ENCODE measurements around the gene PAPPA2.
"Not testable (repeated sequence)": the region's sequence is repeated elsewhere in the genome, so short reads cannot be mapped to it uniquely, and the experiment has no call there.

PAPPA2 gene

GRCh38 chr1:176619261-176619660 is 156.3 kb downstream of the PAPPA2 start:
- TF ChIP-seq, protein P1, sequence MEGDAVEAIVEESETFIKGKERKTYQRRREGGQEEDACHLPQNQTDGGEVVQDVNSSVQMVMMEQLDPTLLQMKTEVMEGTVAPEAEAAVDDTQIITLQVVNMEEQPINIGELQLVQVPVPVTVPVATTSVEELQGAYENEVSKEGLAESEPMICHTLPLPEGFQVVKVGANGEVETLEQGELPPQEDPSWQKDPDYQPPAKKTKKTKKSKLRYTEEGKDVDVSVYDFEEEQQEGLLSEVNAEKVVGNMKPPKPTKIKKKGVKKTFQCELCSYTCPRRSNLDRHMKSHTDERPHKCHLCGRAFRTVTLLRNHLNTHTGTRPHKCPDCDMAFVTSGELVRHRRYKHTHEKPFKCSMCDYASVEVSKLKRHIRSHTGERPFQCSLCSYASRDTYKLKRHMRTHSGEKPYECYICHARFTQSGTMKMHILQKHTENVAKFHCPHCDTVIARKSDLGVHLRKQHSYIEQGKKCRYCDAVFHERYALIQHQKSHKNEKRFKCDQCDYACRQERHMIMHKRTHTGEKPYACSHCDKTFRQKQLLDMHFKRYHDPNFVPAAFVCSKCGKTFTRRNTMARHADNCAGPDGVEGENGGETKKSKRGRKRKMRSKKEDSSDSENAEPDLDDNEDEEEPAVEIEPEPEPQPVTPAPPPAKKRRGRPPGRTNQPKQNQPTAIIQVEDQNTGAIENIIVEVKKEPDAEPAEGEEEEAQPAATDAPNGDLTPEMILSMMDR (IDR thresholded peaks at IDR 0.05; ENCODE audit: extremely low read depth, insufficient read depth, missing control alignments), result no peak
- in situ Hi-C loops (cut with MboI; ENCODE audit: low pct_unique_long_range_greater_than_20kb, low sequenced_read_pairs, unreplicated experiment), result no loop called here
- DNase-seq (ENCODE audit: low spot score), result no peak

GRCh38 chr1:176625365-176625764 is 162.4 kb downstream of the PAPPA2 start:
- in situ Hi-C loops (cut with MboI; ENCODE audit: low pct_unique_long_range_greater_than_20kb, low sequenced_read_pairs, unreplicated experiment), result no loop called here
- TF ChIP-seq, protein P1 (IDR thresholded peaks at IDR 0.05; ENCODE audit: extremely low read depth, insufficient read depth, missing control alignments), result no peak
- DNase-seq (ENCODE audit: low spot score), result no peak

- TF ChIP-seq, protein P1 (IDR thresholded peaks at IDR 0.05; ENCODE audit: extremely low read depth, insufficient read depth, missing control alignments), result no peak
- in situ Hi-C loops (cut with MboI; ENCODE audit: low pct_unique_long_range_greater_than_20kb, low sequenced_read_pairs, unreplicated experiment), result no loop called here
- no peak for DNase-seq (ENCODE audit: low spot score)
Observed at GRCh38 chr1:176626572-176627061, 163.6 kb downstream of the PAPPA2 start.

- DNase-seq (ENCODE audit: low spot score), result no peak
- in situ Hi-C loops (cut with MboI; ENCODE audit: low pct_unique_long_range_greater_than_20kb, low sequenced_read_pairs, unreplicated experiment), result no loop called here
- TF ChIP-seq, protein P1 (IDR thresholded peaks at IDR 0.05; ENCODE audit: extremely low read depth, insufficient read depth, missing control alignments), result no peak
Observed at GRCh38 chr1:176628775-176629174, 165.8 kb downstream of the PAPPA2 start.

DNA sequence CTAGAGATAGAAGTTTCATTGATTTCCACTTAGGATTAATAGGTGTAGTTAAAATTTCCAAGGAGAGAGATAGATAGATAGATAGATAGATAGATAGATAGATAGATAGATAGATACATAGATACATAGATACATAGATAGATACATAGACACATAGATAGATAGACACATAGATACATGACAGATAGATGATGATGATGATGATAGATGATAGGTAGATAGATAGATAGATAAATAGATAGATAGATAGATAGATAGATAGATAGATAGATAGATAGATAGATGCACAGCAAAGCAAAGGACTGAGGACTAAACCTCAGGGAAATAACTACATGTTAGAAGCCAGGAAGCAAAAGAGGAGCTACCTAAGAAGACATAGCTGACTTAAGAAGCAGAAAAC is 171.8 kb downstream of the PAPPA2 start:
- in situ Hi-C loops (cut with MboI; ENCODE audit: low pct_unique_long_range_greater_than_20kb, low sequenced_read_pairs, unreplicated experiment); DNase-seq (ENCODE audit: low spot score): not testable (repeated sequence)

GRCh38 chr1:176638713-176639526 is 175.9 kb downstream of the PAPPA2 start:
- in situ Hi-C loops (cut with MboI; ENCODE audit: low pct_unique_long_range_greater_than_20kb, low sequenced_read_pairs, unreplicated experiment), result no loop called here
- no peak for DNase-seq (ENCODE audit: low spot score)
- TF ChIP-seq, protein P1 (IDR thresholded peaks at IDR 0.05; ENCODE audit: extremely low read depth, insufficient read depth, missing control alignments), result no peak

DNA sequence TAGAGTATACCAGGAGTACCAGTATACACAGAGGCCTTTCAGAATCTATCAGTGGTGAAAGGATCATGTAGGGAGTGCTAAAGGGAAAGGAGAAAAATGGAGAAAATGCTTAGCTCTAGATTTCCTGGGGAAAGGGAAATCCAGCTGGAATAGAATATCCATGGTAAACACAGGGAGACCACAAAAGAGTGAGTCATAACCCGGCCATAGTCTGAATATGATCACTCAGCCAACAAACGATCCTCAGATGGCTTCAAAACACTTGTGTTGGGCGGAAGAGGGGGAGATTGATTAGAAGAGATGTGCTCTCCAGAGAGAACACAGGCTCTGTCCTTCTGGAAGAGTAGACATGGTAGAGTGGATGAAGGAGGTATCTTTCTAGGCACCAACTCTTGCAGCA is 180.6 kb downstream of the PAPPA2 start:
- TF ChIP-seq, protein P1 (IDR thresholded peaks at IDR 0.05; ENCODE audit: extremely low read depth, insufficient read depth, missing control alignments), result no peak
- no peak for DNase-seq (ENCODE audit: low spot score)
- in situ Hi-C loops (cut with MboI; ENCODE audit: low pct_unique_long_range_greater_than_20kb, low sequenced_read_pairs, unreplicated experiment), result no loop called here

Measured in GM13977 (cell line).